Liver (tissue), 9 donors: ENCODE results near the gene KIF5A. TPM values are rescaled to one million over a fixed set of nuclear protein-coding genes. Genes with fewer than 3 reads are reported as not detected.

Source experiments
- DNase-seq: peaks from one replicate; pipeline ENCODE4 v3.0.0-alpha.2; 2017; ENCODE audit warnings: low spot score
- H3K27ac ChIP-seq, 2 donors: one replicate each; pipeline ENCODE4 v1.7.0; 2013; ENCODE audit warnings: inconsistent platforms in 2 of 2, low read length in 2 of 2, control low read depth in 1 of 2, low read depth in 1 of 2, mild to moderate bottlenecking in 1 of 2
- H3K27me3 ChIP-seq, 4 donors: one replicate each; pipeline versions ENCODE4 v1.6.1 to v1.7.0; 2013; ENCODE audit warnings: low read length in 3 of 4, inconsistent platforms in 1 of 4, mild to moderate bottlenecking in 1 of 4, moderate library complexity in 1 of 4; ENCODE audit not compliant: control insufficient read depth in 4 of 4, insufficient read depth in 4 of 4
- H3K36me3 ChIP-seq, 4 donors: one replicate each; pipeline versions ENCODE4 v1.6.1 to v1.7.0; 2013; ENCODE audit warnings: low read length in 3 of 4, mild to moderate bottlenecking in 3 of 4, low read depth in 1 of 4, moderate library complexity in 1 of 4; ENCODE audit not compliant: control insufficient read depth in 4 of 4, insufficient read depth in 3 of 4
- H3K4me1 ChIP-seq, 4 donors: one replicate each; pipeline versions ENCODE4 v1.6.1 to v1.7.0; 2013; ENCODE audit warnings: low read length in 3 of 4, mild to moderate bottlenecking in 3 of 4, moderate library complexity in 1 of 4; ENCODE audit not compliant: control insufficient read depth in 4 of 4, insufficient read depth in 4 of 4
- H3K4me3 ChIP-seq, 3 donors: one replicate each; pipeline versions ENCODE4 v1.6.1 to v1.7.0; 2013; ENCODE audit warnings: low read length in 3 of 3, control low read depth in 1 of 3, low read depth in 1 of 3, mild to moderate bottlenecking in 1 of 3
- H3K9ac ChIP-seq, 2 donors: one replicate each; pipeline ENCODE4 v1.7.0; 2013; ENCODE audit warnings: low read length in 2 of 2, mild to moderate bottlenecking in 2 of 2, moderate library complexity in 2 of 2, control low read depth in 1 of 2, low read depth in 1 of 2
- H3K9me3 ChIP-seq, 4 donors: one replicate each; pipeline versions ENCODE4 v1.6.1 to v1.7.0; 2013; ENCODE audit warnings: low read length in 3 of 4; ENCODE audit not compliant: control insufficient read depth in 4 of 4
- EGR1 ChIP-seq, 2 donors: IDR thresholded peaks; 2 replicates each; pipeline ENCODE4 v1.6.1; 2016 to 2018; ENCODE audit warnings: antibody characterized with exemption in 2 of 2, low read depth in 2 of 2
- FOXA1 ChIP-seq: IDR thresholded peaks from 2 replicates; pipeline ENCODE4 v1.6.1; 2016; ENCODE audit warnings: antibody characterized with exemption
- FOXA2 ChIP-seq: IDR thresholded peaks from 2 replicates; pipeline ENCODE4 v1.6.1; 2016; ENCODE audit warnings: antibody characterized with exemption
- GABPA ChIP-seq, 2 donors: IDR thresholded peaks in 1 of 2; conservative IDR thresholded peaks in 1 of 2; 2 replicates each; pipeline ENCODE4 v1.6.1; 2016; ENCODE audit warnings: antibody characterized with exemption in 2 of 2, mild to moderate bottlenecking in 1 of 2, moderate library complexity in 1 of 2
- HNF4A ChIP-seq, 2 donors: conservative IDR thresholded peaks; 2 replicates each; pipeline ENCODE4 v1.6.1; 2016; ENCODE audit warnings: antibody characterized with exemption in 2 of 2, mild to moderate bottlenecking in 2 of 2
- HNF4G ChIP-seq: IDR thresholded peaks from 2 replicates; pipeline ENCODE4 v1.6.1; 2016; ENCODE audit warnings: antibody characterized with exemption
- JUND ChIP-seq, 2 donors: IDR thresholded peaks; 2 replicates each; pipeline ENCODE4 v1.6.1; 2016; ENCODE audit warnings: antibody characterized with exemption in 2 of 2
- NR2F2 ChIP-seq: IDR thresholded peaks from 2 replicates; pipeline ENCODE4 v1.6.1; 2016; ENCODE audit warnings: antibody characterized with exemption
- RAD21 ChIP-seq, 2 donors: IDR thresholded peaks; 2 replicates each; pipeline ENCODE4 v1.6.1; 2016; ENCODE audit warnings: antibody characterized with exemption in 2 of 2, mild to moderate bottlenecking in 2 of 2
- RXRA ChIP-seq, 2 donors: IDR thresholded peaks; 2 replicates each; pipeline ENCODE4 v1.6.1; 2017 to 2018; ENCODE audit warnings: antibody characterized with exemption in 2 of 2, mild to moderate bottlenecking in 1 of 2
- SP1 ChIP-seq: IDR thresholded peaks from 2 replicates; pipeline ENCODE4 v1.6.1; 2018; ENCODE audit warnings: antibody characterized with exemption, mild to moderate bottlenecking
- TAF1 ChIP-seq: conservative IDR thresholded peaks from 2 replicates; pipeline ENCODE4 v1.6.1; 2016; ENCODE audit warnings: antibody characterized with exemption, mild to moderate bottlenecking
- YY1 ChIP-seq: IDR thresholded peaks from 2 replicates; pipeline ENCODE4 v1.6.1; 2016; ENCODE audit warnings: antibody characterized with exemption, mild to moderate bottlenecking
- WGBS: extraction: QIAGEN DNeasy Blood & Tissue Kit; methylation state at CpG from one replicate; pipeline ENCODE4 v1.1.7; 2013; 5-methylcytosine and 5-hydroxymethylcytosine counted together
- polyA plus RNA-seq, 2 donors: library from polyadenylated mRNA; stranded (reverse) in 1 of 2; unstranded in 1 of 2; fragments of 200-250 nt in 1 of 2; fragments of >200 nt in 1 of 2; fragmentation: Nextera tagmentation in 1 of 2; extraction: Ambion mirVana in 1 of 2; gene quantifications; one replicate each; pipeline versions ENCODE4 v1.2.1 to v1.2.3, GENCODE V29; 2013 to 2015
- total RNA-seq, 2 donors: library from RNA; depleted of rRNA; stranded (reverse); fragments of >200 nt; gene quantifications; one replicate each; pipeline ENCODE4 v1.2.3, GENCODE V29; 2014
- TF ChIP-seq, protein P1 (sequence below): IDR thresholded peaks from 2 replicates; pipeline ENCODE4 v1.6.1; 2016; ENCODE audit warnings: antibody characterized with exemption
- TF ChIP-seq, protein P2 (sequence below): IDR thresholded peaks from 2 replicates; pipeline ENCODE4 v1.6.1; 2016; ENCODE audit warnings: antibody characterized with exemption
- TF ChIP-seq, protein P3 (sequence below): IDR thresholded peaks from 2 replicates; pipeline ENCODE4 v1.6.1; 2016; ENCODE audit warnings: antibody characterized with exemption, mild to moderate bottlenecking
- TF ChIP-seq, protein P4 (sequence below): IDR thresholded peaks from 2 replicates; pipeline ENCODE4 v1.6.1; 2016; ENCODE audit warnings: antibody characterized with exemption
- TF ChIP-seq, protein P5 (sequence below): fragments of 150-350 bp; IDR thresholded peaks from 2 replicates; pipeline ENCODE4 v1.5.1; 2017; ENCODE audit warnings: improper control_type of control experiment, low read depth, low read length; ENCODE audit not compliant: missing input control
- donor health status: healthy.
- donor health status: healthy.
- donor health status: healthy.
- donor health status: healthy.
- donor health status: healthy.

Gene KIF5A
- total and polyA plus RNA-seq, 4 donors: 0.01 to 0.42 TPM; not detected in 2

DNA sequence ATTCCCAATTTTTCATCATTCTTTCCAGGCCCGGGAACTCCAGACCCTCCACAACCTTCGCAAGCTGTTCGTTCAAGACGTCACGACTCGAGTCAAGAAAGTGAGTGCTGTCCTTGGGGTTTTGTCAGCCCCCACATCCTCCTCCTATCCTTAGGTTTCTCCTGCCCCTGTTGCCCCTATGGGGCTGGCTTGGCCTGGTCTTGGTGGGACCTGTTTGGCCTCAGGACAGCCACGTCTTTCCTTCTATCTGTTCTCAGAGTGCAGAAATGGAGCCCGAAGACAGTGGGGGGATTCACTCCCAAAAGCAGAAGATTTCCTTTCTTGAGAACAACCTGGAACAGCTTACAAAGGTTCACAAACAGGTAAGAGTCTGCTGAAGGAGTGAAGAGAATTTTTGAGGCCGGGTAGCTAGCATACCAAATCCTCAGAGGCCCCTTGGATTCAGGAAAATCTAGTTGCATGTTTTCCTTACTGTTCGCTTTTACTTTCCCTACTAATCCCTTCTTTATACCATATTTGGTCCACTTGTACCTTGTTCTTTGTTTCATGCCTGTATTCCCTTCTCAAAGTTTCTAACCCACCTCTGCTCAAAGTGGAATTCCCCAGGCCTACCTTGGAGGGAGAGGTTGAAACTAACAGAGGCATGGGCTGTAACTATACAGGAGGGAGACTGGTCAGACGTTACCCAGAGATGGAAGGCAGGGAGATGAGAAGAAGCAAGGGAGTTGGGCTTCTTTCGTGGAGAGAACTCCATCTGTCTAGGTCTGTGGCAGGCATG is 28.3 kb downstream of the KIF5A start:
- no peak overlapping the region for H3K4me3 ChIP-seq
- H3K27me3 ChIP-seq: no peaks in the 10 kb centered on the region
- no peak overlapping the region for H3K9ac ChIP-seq
- no peaks in the 10 kb centered on the region for H3K9me3 ChIP-seq
- 87% methylated on average over 12 of the region's 12 CpGs for WGBS
- no peak for DNase-seq
- H3K27ac ChIP-seq: no peak overlapping the region
- TF ChIP-seq, protein P1, sequence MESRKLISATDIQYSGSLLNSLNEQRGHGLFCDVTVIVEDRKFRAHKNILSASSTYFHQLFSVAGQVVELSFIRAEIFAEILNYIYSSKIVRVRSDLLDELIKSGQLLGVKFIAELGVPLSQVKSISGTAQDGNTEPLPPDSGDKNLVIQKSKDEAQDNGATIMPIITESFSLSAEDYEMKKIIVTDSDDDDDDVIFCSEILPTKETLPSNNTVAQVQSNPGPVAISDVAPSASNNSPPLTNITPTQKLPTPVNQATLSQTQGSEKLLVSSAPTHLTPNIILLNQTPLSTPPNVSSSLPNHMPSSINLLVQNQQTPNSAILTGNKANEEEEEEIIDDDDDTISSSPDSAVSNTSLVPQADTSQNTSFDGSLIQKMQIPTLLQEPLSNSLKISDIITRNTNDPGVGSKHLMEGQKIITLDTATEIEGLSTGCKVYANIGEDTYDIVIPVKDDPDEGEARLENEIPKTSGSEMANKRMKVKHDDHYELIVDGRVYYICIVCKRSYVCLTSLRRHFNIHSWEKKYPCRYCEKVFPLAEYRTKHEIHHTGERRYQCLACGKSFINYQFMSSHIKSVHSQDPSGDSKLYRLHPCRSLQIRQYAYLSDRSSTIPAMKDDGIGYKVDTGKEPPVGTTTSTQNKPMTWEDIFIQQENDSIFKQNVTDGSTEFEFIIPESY: no peak
- TF ChIP-seq JUND (IDR thresholded peaks at IDR 0.05) (no peak), HNF4A (conservative IDR thresholded peaks at IDR 0.05) (no peak), GABPA (IDR thresholded peaks at IDR 0.05 in 1 of 2, conservative IDR thresholded peaks at IDR 0.05 in 1 of 2) (no peak), FOXA2 (no peak), TAF1 (no peak), NR2F2 (no peak), HNF4G (no peak), FOXA1 (no peak), YY1 (no peak), RAD21 (IDR thresholded peaks at IDR 0.05) (no peak), RXRA (IDR thresholded peaks at IDR 0.05) (no peak), SP1 (no peak), EGR1 (IDR thresholded peaks at IDR 0.05; ENCODE audit: low read depth in 2 of 2) (no peak)
- TF ChIP-seq, protein P2, sequence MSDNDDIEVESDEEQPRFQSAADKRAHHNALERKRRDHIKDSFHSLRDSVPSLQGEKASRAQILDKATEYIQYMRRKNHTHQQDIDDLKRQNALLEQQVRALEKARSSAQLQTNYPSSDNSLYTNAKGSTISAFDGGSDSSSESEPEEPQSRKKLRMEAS: no peak
- TF ChIP-seq, protein P3, sequence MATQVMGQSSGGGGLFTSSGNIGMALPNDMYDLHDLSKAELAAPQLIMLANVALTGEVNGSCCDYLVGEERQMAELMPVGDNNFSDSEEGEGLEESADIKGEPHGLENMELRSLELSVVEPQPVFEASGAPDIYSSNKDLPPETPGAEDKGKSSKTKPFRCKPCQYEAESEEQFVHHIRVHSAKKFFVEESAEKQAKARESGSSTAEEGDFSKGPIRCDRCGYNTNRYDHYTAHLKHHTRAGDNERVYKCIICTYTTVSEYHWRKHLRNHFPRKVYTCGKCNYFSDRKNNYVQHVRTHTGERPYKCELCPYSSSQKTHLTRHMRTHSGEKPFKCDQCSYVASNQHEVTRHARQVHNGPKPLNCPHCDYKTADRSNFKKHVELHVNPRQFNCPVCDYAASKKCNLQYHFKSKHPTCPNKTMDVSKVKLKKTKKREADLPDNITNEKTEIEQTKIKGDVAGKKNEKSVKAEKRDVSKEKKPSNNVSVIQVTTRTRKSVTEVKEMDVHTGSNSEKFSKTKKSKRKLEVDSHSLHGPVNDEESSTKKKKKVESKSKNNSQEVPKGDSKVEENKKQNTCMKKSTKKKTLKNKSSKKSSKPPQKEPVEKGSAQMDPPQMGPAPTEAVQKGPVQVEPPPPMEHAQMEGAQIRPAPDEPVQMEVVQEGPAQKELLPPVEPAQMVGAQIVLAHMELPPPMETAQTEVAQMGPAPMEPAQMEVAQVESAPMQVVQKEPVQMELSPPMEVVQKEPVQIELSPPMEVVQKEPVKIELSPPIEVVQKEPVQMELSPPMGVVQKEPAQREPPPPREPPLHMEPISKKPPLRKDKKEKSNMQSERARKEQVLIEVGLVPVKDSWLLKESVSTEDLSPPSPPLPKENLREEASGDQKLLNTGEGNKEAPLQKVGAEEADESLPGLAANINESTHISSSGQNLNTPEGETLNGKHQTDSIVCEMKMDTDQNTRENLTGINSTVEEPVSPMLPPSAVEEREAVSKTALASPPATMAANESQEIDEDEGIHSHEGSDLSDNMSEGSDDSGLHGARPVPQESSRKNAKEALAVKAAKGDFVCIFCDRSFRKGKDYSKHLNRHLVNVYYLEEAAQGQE: no peak
- TF ChIP-seq, protein P4, sequence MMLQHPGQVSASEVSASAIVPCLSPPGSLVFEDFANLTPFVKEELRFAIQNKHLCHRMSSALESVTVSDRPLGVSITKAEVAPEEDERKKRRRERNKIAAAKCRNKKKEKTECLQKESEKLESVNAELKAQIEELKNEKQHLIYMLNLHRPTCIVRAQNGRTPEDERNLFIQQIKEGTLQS: no peak
- TF ChIP-seq, protein P5, sequence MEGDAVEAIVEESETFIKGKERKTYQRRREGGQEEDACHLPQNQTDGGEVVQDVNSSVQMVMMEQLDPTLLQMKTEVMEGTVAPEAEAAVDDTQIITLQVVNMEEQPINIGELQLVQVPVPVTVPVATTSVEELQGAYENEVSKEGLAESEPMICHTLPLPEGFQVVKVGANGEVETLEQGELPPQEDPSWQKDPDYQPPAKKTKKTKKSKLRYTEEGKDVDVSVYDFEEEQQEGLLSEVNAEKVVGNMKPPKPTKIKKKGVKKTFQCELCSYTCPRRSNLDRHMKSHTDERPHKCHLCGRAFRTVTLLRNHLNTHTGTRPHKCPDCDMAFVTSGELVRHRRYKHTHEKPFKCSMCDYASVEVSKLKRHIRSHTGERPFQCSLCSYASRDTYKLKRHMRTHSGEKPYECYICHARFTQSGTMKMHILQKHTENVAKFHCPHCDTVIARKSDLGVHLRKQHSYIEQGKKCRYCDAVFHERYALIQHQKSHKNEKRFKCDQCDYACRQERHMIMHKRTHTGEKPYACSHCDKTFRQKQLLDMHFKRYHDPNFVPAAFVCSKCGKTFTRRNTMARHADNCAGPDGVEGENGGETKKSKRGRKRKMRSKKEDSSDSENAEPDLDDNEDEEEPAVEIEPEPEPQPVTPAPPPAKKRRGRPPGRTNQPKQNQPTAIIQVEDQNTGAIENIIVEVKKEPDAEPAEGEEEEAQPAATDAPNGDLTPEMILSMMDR: no peak
- no peaks in the 10 kb centered on the region for H3K36me3 ChIP-seq
- peaks cover 0 to under 1% (median 0%) of the 10 kb centered on the region in 4 donors for H3K4me1 ChIP-seq
